Astrocyte (in vitro differentiated cells and primary cell): ENCODE measurements around the gene RNU5B-1. TPM values are rescaled to one million over a fixed set of nuclear protein-coding genes. Genes with fewer than 3 reads are reported as not detected.

Experiments used
- DNase-seq: peaks from one replicate; pipeline ENCODE4 v3.0.0-alpha.2; 2010; ENCODE audit warnings: low read depth
- FAIRE-seq: peaks from 2 replicates; lab custom pipeline; 2011; peaks lifted over from hg19 to GRCh38; lab: Jason Lieb, UNC
- H2AFZ ChIP-seq: 2 replicates; pipeline ENCODE4 v1.6.0; 2012; ENCODE audit warnings: low read depth, low read length, inconsistent platforms
- H3K27ac ChIP-seq: 2 replicates; pipeline ENCODE4 v1.5.1; 2011; ENCODE audit warnings: low read depth, low read length, inconsistent platforms
- H3K27me3 ChIP-seq: 2 replicates; pipeline ENCODE4 v1.6.0; 2011; ENCODE audit warnings: low read length, inconsistent platforms; ENCODE audit not compliant: insufficient read depth
- H3K36me3 ChIP-seq: 2 replicates; pipeline ENCODE4 v1.5.1; 2011; ENCODE audit warnings: low read length, inconsistent platforms; ENCODE audit not compliant: insufficient read depth
- H3K4me1 ChIP-seq: 2 replicates; pipeline ENCODE4 v1.5.1; 2011; ENCODE audit warnings: low read length, inconsistent platforms; ENCODE audit not compliant: insufficient read depth
- H3K4me2 ChIP-seq: 2 replicates; pipeline ENCODE4 v1.6.0; 2012; ENCODE audit warnings: low read length, inconsistent platforms
- H3K4me3 ChIP-seq: 2 replicates; pipeline ENCODE4 v1.5.1; 2011; ENCODE audit warnings: low read depth, mild to moderate bottlenecking, low read length, inconsistent platforms; ENCODE audit not compliant: insufficient read depth
- H3K79me2 ChIP-seq: 2 replicates; pipeline ENCODE4 v1.6.0; 2012; ENCODE audit warnings: mild to moderate bottlenecking, low read length, inconsistent platforms; ENCODE audit not compliant: insufficient read depth
- H3K9ac ChIP-seq: 2 replicates; pipeline ENCODE4 v1.6.0; 2012; ENCODE audit warnings: mild to moderate bottlenecking, low read length, inconsistent platforms
- H3K9me3 ChIP-seq: 2 replicates; pipeline ENCODE4 v1.5.1; 2012; ENCODE audit warnings: low read depth, mild to moderate bottlenecking, low read length, inconsistent platforms; ENCODE audit not compliant: insufficient read depth
- H4K20me1 ChIP-seq: 2 replicates; pipeline ENCODE4 v1.6.0; 2012; ENCODE audit warnings: low read length, inconsistent platforms; ENCODE audit not compliant: insufficient read depth
- H3K27ac Mint-ChIP-seq: one replicate; pipeline ENCODE4 v1.8.0; 2021; ENCODE audit warnings: mild to moderate bottlenecking, mixed read lengths; ENCODE audit not compliant: unreplicated experiment
- H3K27me3 Mint-ChIP-seq: one replicate; pipeline ENCODE4 v1.8.0; 2021; ENCODE audit warnings: low read depth, mixed read lengths; ENCODE audit not compliant: unreplicated experiment
- H3K36me3 Mint-ChIP-seq: one replicate; pipeline ENCODE4 v1.8.0; 2021; ENCODE audit warnings: low read depth, mixed read lengths; ENCODE audit not compliant: unreplicated experiment
- H3K4me1 Mint-ChIP-seq: one replicate; pipeline ENCODE4 v1.8.0; 2021; ENCODE audit warnings: low read depth, mixed read lengths; ENCODE audit not compliant: unreplicated experiment
- H3K4me3 Mint-ChIP-seq: one replicate; pipeline ENCODE4 v1.8.0; 2021; ENCODE audit warnings: mild to moderate bottlenecking, moderate library complexity, mixed read lengths; ENCODE audit not compliant: unreplicated experiment
- H3K9me3 Mint-ChIP-seq: one replicate; pipeline ENCODE4 v1.8.0; 2021; ENCODE audit warnings: mild to moderate bottlenecking, mixed read lengths; ENCODE audit not compliant: unreplicated experiment
- CTCF ChIP-seq: IDR thresholded peaks from 2 replicates; pipeline ENCODE4 v1.5.1; 2011; ENCODE audit warnings: low read depth, mild to moderate bottlenecking, inconsistent platforms, low read length, moderate library complexity; ENCODE audit not compliant: insufficient read depth
- EZH2 ChIP-seq: IDR thresholded peaks from 2 replicates; pipeline ENCODE4 v1.6.1; 2012; ENCODE audit warnings: mild to moderate bottlenecking, low read length, inconsistent platforms; ENCODE audit not compliant: insufficient read depth
- total RNA-seq: library from RNA; stranded (reverse); gene quantifications from 2 replicates; pipeline ENCODE4 v1.2.1, GENCODE V29; 2021

Gene RNU5B-1
- total RNA-seq, 1 donor from 2014 or later, result 11.7 TPM

- H3K4me3 Mint-ChIP-seq, result no peak overlapping the region
- Histone ChIP-seq H3K4me2 (no peak overlapping the region), H3K27ac (no peak overlapping the region), H3K4me3 (no peak overlapping the region), H4K20me1 (no peaks in the 10 kb centered on the region), H3K4me1 (peaks cover 4% of the 10 kb centered on the region), H2AFZ (no peak overlapping the region), H3K36me3 (no peaks in the 10 kb centered on the region), H3K9ac (no peak overlapping the region), H3K9me3 (no peaks in the 10 kb centered on the region), H3K27me3 (no peaks in the 10 kb centered on the region), H3K79me2 (no peaks in the 10 kb centered on the region)
- H3K27me3 Mint-ChIP-seq, result peaks cover 27% of the 10 kb centered on the region
- H3K27ac Mint-ChIP-seq, result no peak overlapping the region
- no peak for TF ChIP-seq EZH2
- no peak for TF ChIP-seq CTCF
- peaks cover 5% of the 10 kb centered on the region for H3K4me1 Mint-ChIP-seq
- H3K9me3 Mint-ChIP-seq, result no peaks in the 10 kb centered on the region
- FAIRE-seq, result no peak
- H3K36me3 Mint-ChIP-seq, result peaks cover 9% of the 10 kb centered on the region
- DNase-seq, result peak; percentile 6
Observed at GRCh38 chr15:65326117-65326526, 21.6 kb downstream of the RNU5B-1 start.

- no peaks in the 10 kb centered on the region for H3K9me3 Mint-ChIP-seq
- H3K36me3 Mint-ChIP-seq, result peaks cover 9% of the 10 kb centered on the region
- no peak overlapping the region for H3K4me3 Mint-ChIP-seq
- no peak overlapping the region for H3K27ac ChIP-seq
- peaks cover 5% of the 10 kb centered on the region for H3K4me1 Mint-ChIP-seq
- no peaks in the 10 kb centered on the region for H4K20me1 ChIP-seq
- H3K9me3 ChIP-seq, result no peaks in the 10 kb centered on the region
- peaks cover 4% of the 10 kb centered on the region for H3K4me1 ChIP-seq
- no peak for FAIRE-seq
- H3K9ac ChIP-seq, result no peak overlapping the region
- no peaks in the 10 kb centered on the region for H3K79me2 ChIP-seq
- no peaks in the 10 kb centered on the region for H3K36me3 ChIP-seq
- no peak overlapping the region for H3K27ac Mint-ChIP-seq
- no peak overlapping the region for H2AFZ ChIP-seq
- no peaks in the 10 kb centered on the region for H3K27me3 ChIP-seq
- no peak for TF ChIP-seq EZH2
- no peak for TF ChIP-seq CTCF
- no peak overlapping the region for H3K4me3 ChIP-seq
- H3K27me3 Mint-ChIP-seq, result peaks cover 28% of the 10 kb centered on the region
- no peak overlapping the region for H3K4me2 ChIP-seq
- DNase-seq, result no peak
Observed at GRCh38 chr15:65326818-65327217, 22.3 kb downstream of the RNU5B-1 start.

GRCh38 chr15:65327651-65328393 is 23.3 kb downstream of the RNU5B-1 start:
- no peak overlapping the region for H3K4me3 Mint-ChIP-seq
- H4K20me1 ChIP-seq, result no peaks in the 10 kb centered on the region
- DNase-seq (no peak), FAIRE-seq (no peak)
- H3K36me3 Mint-ChIP-seq, result peaks cover 9% of the 10 kb centered on the region
- no peak overlapping the region for H3K27ac Mint-ChIP-seq
- TF ChIP-seq CTCF (no peak), EZH2 (no peak)
- H3K79me2 ChIP-seq, result no peaks in the 10 kb centered on the region
- H3K27me3 ChIP-seq, result no peaks in the 10 kb centered on the region
- H3K9me3 ChIP-seq, result no peaks in the 10 kb centered on the region
- H3K9me3 Mint-ChIP-seq, result no peaks in the 10 kb centered on the region
- H3K4me2 ChIP-seq, result no peak overlapping the region
- no peaks in the 10 kb centered on the region for H3K36me3 ChIP-seq
- H3K27ac ChIP-seq, result no peak overlapping the region
- H3K9ac ChIP-seq, result no peak overlapping the region
- H3K27me3 Mint-ChIP-seq, result peaks cover 28% of the 10 kb centered on the region
- peaks cover 4% of the 10 kb centered on the region for H3K4me1 ChIP-seq
- H2AFZ ChIP-seq, result no peak overlapping the region
- no peak overlapping the region for H3K4me3 ChIP-seq
- H3K4me1 Mint-ChIP-seq, result peaks cover 5% of the 10 kb centered on the region
